HG03521 (cell line): ENCODE measurements around the gene TRAPPC8.

Experiments
- ATAC-seq: cut with Tn5 transposase; IDR thresholded peaks from one replicate; pipeline ENCODE4 v1.9.1; 2021; ENCODE audit warnings: mild to moderate bottlenecking, moderate library complexity; ENCODE audit not compliant: unreplicated experiment

TRAPPC8 gene

GRCh38 chr18:31798399-31798798 is 144.5 kb downstream of the TRAPPC8 start:
- no peak for ATAC-seq

GRCh38 chr18:31795747-31796146 is 147.2 kb downstream of the TRAPPC8 start:
- ATAC-seq = no peak

- ATAC-seq = no peak
These were observed 149.4 kb downstream of the TRAPPC8 start for GRCh38 chr18:31793531-31793930.

GRCh38 chr18:31792580-31792911 is 150.4 kb downstream of the TRAPPC8 start:
- no peak for ATAC-seq

GRCh38 chr18:31791817-31792579 is 150.9 kb downstream of the TRAPPC8 start:
- ATAC-seq = peak; percentile 97

GRCh38 chr18:31789409-31789808 is 153.5 kb downstream of the TRAPPC8 start:
- ATAC-seq = no peak

- ATAC-seq = no peak
These were observed 159.9 kb downstream of the TRAPPC8 start for GRCh38 chr18:31783059-31783458.
